OCI-LY1 (cell line): Measurements from ENCODE around the gene LCORL.

Source experiments
- EZH2 ChIP-seq: fragments of 200-600 bp; sonication (generic), shearing (Covaris generic); IDR thresholded peaks from 2 replicates; pipeline ENCODE4 v1.8.0; 2017; ENCODE audit warnings: borderline replicate concordance, mixed run types, mild to moderate bottlenecking, antibody characterized with exemption, low read length, moderate library complexity, mixed read lengths
- TF ChIP-seq, protein P1 (sequence below): fragments of 200-600 bp; sonication (generic), shearing (Covaris generic); IDR thresholded peaks from 2 replicates; pipeline ENCODE4 v1.5.1; 2017; ENCODE audit warnings: mild to moderate bottlenecking, antibody characterized with exemption, low read length, moderate library complexity, mixed read lengths

DNA sequence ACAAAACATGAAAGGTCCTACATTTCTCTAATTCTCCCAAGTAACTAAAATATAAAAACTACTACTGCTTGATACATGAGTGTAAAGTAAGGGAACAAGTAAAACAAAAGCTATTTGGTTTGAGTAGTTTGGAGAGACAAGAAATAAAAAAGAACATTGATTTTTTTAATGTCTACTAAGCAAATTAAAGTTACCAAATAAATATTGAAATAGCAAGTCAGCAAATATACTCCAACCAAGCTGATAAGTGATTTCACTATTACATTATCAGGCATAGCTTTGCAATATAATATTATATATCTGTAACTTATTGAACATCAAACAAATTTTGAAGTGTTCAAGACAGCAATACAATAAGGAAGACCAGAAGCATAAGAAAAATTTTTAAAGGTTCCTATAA lies 60.3 kb downstream of the LCORL start:
- TF ChIP-seq, protein P1, sequence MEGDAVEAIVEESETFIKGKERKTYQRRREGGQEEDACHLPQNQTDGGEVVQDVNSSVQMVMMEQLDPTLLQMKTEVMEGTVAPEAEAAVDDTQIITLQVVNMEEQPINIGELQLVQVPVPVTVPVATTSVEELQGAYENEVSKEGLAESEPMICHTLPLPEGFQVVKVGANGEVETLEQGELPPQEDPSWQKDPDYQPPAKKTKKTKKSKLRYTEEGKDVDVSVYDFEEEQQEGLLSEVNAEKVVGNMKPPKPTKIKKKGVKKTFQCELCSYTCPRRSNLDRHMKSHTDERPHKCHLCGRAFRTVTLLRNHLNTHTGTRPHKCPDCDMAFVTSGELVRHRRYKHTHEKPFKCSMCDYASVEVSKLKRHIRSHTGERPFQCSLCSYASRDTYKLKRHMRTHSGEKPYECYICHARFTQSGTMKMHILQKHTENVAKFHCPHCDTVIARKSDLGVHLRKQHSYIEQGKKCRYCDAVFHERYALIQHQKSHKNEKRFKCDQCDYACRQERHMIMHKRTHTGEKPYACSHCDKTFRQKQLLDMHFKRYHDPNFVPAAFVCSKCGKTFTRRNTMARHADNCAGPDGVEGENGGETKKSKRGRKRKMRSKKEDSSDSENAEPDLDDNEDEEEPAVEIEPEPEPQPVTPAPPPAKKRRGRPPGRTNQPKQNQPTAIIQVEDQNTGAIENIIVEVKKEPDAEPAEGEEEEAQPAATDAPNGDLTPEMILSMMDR: no peak
- TF ChIP-seq EZH2: no peak
